Panc1 (cell line): ENCODE results near the gene DRGX. TPM values are rescaled to one million over a fixed set of nuclear protein-coding genes. Genes with fewer than 3 reads are reported as not detected.

ENCODE experiments used
- ATAC-seq: fragments of 200-7000 bp; cut with Tn5 transposase; 2 replicates; pipeline ENCODE4 v1.9.1; 2020; ENCODE audit warnings: mild to moderate bottlenecking, moderate library complexity
- BruUV-seq: library from RNA; stranded (reverse); fragments of 400-500 nt; replicated peaks from 2 replicates; lab custom pipeline; 2021; lab: Mats Ljungman, UMichigan
- CTCF ChIA-PET: fragments of 300-600 bp; sonication (Branson Sonifier 250); formaldehyde crosslinking; loops from one replicate; lab custom pipeline; 2022; ENCODE audit warnings: antibody characterized with exemption; lab: Charles Lee
- POLR2A ChIA-PET: fragments of 300-600 bp; sonication (Branson Sonifier 250); formaldehyde crosslinking; loops from one replicate; lab custom pipeline; 2022; ENCODE audit warnings: antibody characterized with exemption; lab: Charles Lee
- DNase-seq: peaks from one replicate; pipeline ENCODE4 v3.0.0-alpha.2; 2010; ENCODE audit warnings: low read depth, low spot score
- H3K27ac ChIP-seq: 2 replicates; pipeline ENCODE4 v1.5.1; 2011; ENCODE audit warnings: mild to moderate bottlenecking, low read length, inconsistent platforms
- H3K27me3 ChIP-seq: fragments of 200-500 bp; sonication (Bioruptor generic); 2 replicates; pipeline ENCODE4 v1.6.0; 2014; ENCODE audit warnings: low read length, inconsistent platforms; ENCODE audit not compliant: control insufficient read depth, insufficient read depth
- H3K36me3 ChIP-seq: fragments of 200-500 bp; sonication (Bioruptor generic); 2 replicates; pipeline ENCODE4 v1.5.1; 2014; ENCODE audit warnings: inconsistent platforms, mild to moderate bottlenecking, low read length, moderate library complexity; ENCODE audit not compliant: control insufficient read depth, insufficient read depth
- H3K4me1 ChIP-seq: 2 replicates; pipeline ENCODE4 v1.5.1; 2011; ENCODE audit warnings: inconsistent platforms, mild to moderate bottlenecking, low read length, moderate library complexity; ENCODE audit not compliant: control insufficient read depth, insufficient read depth
- H3K4me3 ChIP-seq, 2 experiments: 2 replicates each; pipeline ENCODE4 v1.5.1; 2011 to 2012; ENCODE audit warnings: low read depth in 2 of 2, low read length in 2 of 2, mild to moderate bottlenecking in 2 of 2, inconsistent platforms in 1 of 2, moderate library complexity in 1 of 2
- H3K9me3 ChIP-seq: fragments of 200-500 bp; sonication (Bioruptor generic); 2 replicates; pipeline ENCODE4 v1.5.1; 2014; ENCODE audit warnings: low read depth, mild to moderate bottlenecking, inconsistent platforms, low read length, moderate library complexity; ENCODE audit not compliant: control insufficient read depth, insufficient read depth
- POLR2AphosphoS5 ChIP-seq: IDR thresholded peaks from 2 replicates; pipeline ENCODE4 v1.6.1; 2012; ENCODE audit warnings: mild to moderate bottlenecking, low read depth, low read length, moderate library complexity
- REST ChIP-seq, 2 experiments: IDR thresholded peaks; 2 replicates each; pipeline ENCODE4 v1.6.1; 2011 to 2012; ENCODE audit warnings: low read depth in 2 of 2, control low read depth in 1 of 2, low read length in 1 of 2, mild to moderate bottlenecking in 1 of 2, moderate library complexity in 1 of 2; ENCODE audit not compliant: insufficient read depth in 1 of 2
- SIN3A ChIP-seq: IDR thresholded peaks from 2 replicates; pipeline ENCODE4 v1.6.1; 2012; ENCODE audit warnings: low read depth, mild to moderate bottlenecking, low read length, moderate library complexity, borderline replicate concordance; ENCODE audit not compliant: insufficient read depth
- TCF7L2 ChIP-seq: IDR thresholded peaks from 2 replicates; pipeline ENCODE4 v1.6.1; 2011; ENCODE audit warnings: mild to moderate bottlenecking, low read depth, low read length, inconsistent platforms
- in situ Hi-C: cut with HindIII; loops from 2 replicates; pipeline ENCODE4 v1.10.0; 2016; ENCODE audit warnings: low sequenced_read_pairs, low pct_unique_long_range_greater_than_20kb
- intact Hi-C: fragments of 100-400 bp; cut with micrococcal nuclease; formaldehyde crosslinking; loops from one replicate; pipeline ENCODE4 v1.10.0; 2022; ENCODE audit not compliant: unreplicated experiment
- total RNA-seq: library from RNA; stranded (reverse); gene quantifications from one replicate; pipeline ENCODE4 v1.2.1, GENCODE V29; 2021; ENCODE audit not compliant: unreplicated experiment
- TF ChIP-seq, protein P1 (sequence below): fragments of 450-650 bp; IDR thresholded peaks from 2 replicates; pipeline ENCODE4 v1.5.1; 2017; ENCODE audit warnings: mild to moderate bottlenecking

Gene DRGX
- total RNA-seq, 1 experiment from 2014 or later, result 0.15 TPM

GRCh38 chr10:49328401-49329145 lies 67.3 kb downstream of the DRGX start:
- no peaks in the 10 kb centered on the region for H3K36me3 ChIP-seq
- DNase-seq (no peak), ATAC-seq (no peak)
- no peaks in the 10 kb centered on the region for H3K9me3 ChIP-seq
- no peak overlapping the region for H3K27ac ChIP-seq
- H3K4me3 ChIP-seq, result no peak overlapping the region
- intact Hi-C loops (no loop called here), in situ Hi-C loops (no loop called here)
- CTCF ChIA-PET, result no interaction called here
- peaks cover 3% of the 10 kb centered on the region; the same call in 1 of the 2 replicates for H3K27me3 ChIP-seq
- POLR2A ChIA-PET, result no interaction called here
- TF ChIP-seq, protein P1, sequence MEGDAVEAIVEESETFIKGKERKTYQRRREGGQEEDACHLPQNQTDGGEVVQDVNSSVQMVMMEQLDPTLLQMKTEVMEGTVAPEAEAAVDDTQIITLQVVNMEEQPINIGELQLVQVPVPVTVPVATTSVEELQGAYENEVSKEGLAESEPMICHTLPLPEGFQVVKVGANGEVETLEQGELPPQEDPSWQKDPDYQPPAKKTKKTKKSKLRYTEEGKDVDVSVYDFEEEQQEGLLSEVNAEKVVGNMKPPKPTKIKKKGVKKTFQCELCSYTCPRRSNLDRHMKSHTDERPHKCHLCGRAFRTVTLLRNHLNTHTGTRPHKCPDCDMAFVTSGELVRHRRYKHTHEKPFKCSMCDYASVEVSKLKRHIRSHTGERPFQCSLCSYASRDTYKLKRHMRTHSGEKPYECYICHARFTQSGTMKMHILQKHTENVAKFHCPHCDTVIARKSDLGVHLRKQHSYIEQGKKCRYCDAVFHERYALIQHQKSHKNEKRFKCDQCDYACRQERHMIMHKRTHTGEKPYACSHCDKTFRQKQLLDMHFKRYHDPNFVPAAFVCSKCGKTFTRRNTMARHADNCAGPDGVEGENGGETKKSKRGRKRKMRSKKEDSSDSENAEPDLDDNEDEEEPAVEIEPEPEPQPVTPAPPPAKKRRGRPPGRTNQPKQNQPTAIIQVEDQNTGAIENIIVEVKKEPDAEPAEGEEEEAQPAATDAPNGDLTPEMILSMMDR, result no peak
- TF ChIP-seq POLR2AphosphoS5, result no peak
- no peak for TF ChIP-seq TCF7L2
- no peak for TF ChIP-seq SIN3A
- TF ChIP-seq REST (IDR thresholded peaks at IDR 0.05; ENCODE audit: insufficient read depth in 1 of 2, low read depth in 2 of 2, low read length in 1 of 2), result no peak
- no TSS peak for BruUV-seq
- no peaks in the 10 kb centered on the region for H3K4me1 ChIP-seq

DNA sequence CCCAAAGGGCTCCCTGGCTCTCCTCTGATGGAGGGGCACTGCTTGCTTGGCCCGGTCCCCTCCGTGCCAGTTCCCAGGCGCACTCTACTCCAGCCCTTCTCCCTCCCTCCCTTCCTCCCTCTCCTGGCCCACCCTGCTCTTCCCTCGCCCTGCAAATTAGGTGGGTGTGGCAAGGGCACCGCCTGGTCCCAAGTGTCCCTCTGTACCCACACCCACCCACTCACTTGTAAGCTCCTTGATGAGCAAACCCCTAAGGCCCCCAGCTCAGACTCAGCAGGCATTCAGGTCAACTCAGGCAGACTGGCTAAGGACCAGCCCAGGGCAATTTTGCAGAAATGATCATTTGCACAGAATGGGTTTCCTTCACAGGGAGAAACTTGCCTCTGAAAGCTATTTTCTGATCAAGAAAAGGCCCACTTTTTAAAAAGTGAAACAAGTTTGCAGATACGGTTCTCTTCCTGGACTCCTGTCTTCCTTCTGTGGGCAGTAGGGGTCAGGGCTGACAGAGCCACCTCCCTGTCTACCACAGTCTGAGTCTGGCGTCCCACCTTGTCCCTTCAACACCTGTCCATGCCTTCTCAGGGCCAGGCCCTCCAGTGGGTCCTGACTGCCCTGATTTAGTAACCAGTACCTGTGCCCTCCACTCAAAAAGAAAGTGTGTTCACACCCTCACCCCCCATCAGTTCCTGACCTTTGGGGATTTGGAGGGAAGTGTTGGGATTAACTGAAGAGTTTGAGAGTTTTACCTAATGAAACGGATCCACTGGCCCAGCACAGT lies 68.7 kb downstream of the DRGX start:
- in situ Hi-C loops, result no loop called here
- peaks cover under 1% of the 10 kb centered on the region; the same call in 1 of the 2 replicates for H3K27me3 ChIP-seq
- H3K4me3 ChIP-seq, result no peak overlapping the region
- ChIA-PET CTCF (no interaction called here), POLR2A (no interaction called here)
- TF ChIP-seq TCF7L2, result no peak
- TF ChIP-seq, protein P1, result no peak
- no peak for TF ChIP-seq POLR2AphosphoS5
- no peak for TF ChIP-seq SIN3A
- H3K4me1 ChIP-seq, result no peaks in the 10 kb centered on the region
- intact Hi-C loops, result no loop called here
- DNase-seq (no peak), ATAC-seq (no peak)
- no peaks in the 10 kb centered on the region for H3K36me3 ChIP-seq
- no TSS peak for BruUV-seq
- H3K9me3 ChIP-seq, result no peaks in the 10 kb centered on the region
- no peak overlapping the region for H3K27ac ChIP-seq
